GM18951 (cell line): ENCODE results near the gene CRBN.

Source experiments
- POLR2A ChIP-seq: IDR thresholded peaks from 4 replicates; pipeline ENCODE4 v1.6.1; 2011; ENCODE audit warnings: mild to moderate bottlenecking; ENCODE audit not compliant: insufficient read length, insufficient read depth; ENCODE audit errors: extremely low read depth
- in situ Hi-C: fragments of 300-500 bp; cut with MboI; formaldehyde crosslinking; loops from one replicate; pipeline ENCODE4 v1.12.0; 2022; ENCODE audit warnings: low sequenced_read_pairs, mixed read lengths, inconsistent platforms; ENCODE audit not compliant: unreplicated experiment

Gene CRBN

DNA sequence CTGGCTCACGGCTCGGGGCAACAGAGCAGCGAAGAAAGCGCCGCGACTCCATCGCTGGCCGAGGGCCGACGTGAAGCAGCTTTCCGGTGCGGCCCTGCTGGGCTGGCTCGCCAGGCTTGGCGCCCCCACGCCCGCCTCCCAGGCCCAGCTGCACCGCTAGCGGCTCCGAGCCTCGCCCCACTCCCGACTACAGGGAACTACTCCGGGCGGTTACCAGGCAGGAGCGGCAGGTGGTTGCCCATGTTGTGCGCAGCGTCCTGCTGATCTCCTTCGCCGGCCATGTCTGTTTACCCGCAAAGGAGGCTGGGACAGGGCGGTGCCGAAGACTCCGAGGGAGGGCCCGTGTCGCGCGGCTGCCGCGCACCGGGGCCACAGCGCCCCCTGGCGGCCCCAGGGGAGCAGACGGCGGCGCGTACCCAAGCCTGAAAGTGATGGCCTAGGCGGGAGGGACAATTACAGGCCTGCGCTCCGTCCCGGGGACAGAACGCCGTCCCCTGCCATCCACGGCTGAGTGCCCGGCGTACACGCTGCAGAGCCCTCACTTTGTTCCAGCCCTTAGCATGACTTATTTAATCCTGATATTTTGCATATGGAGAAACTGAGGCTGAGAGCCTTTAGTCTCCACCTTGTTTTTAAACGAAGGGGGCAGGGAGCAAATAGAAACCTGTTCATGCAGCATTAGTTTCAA is at the start of gene CRBN:
Gene CRBN (minus strand): TSS at position 285 of the 688 bp plus-strand sequence. CDS start 4 bp downstream, at position 281.
- TF ChIP-seq POLR2A: peak; percentile 76
- in situ Hi-C loops: no loop called here

GRCh38 chr3:3227640-3228039 is 48.1 kb upstream of the CRBN start:
- in situ Hi-C loops: no loop called here
- no peak for TF ChIP-seq POLR2A

GRCh38 chr3:3221528-3221927 is 42.0 kb upstream of the CRBN start:
- in situ Hi-C loops: loop anchor here (25.0 kb wide), 2 partner anchors 766 to 1066 kb away; no protein-coding TSS in a partner anchor
- no peak for TF ChIP-seq POLR2A

- TF ChIP-seq POLR2A: no peak
- in situ Hi-C loops: loop anchor here (25.0 kb wide), 2 partner anchors 771 to 1071 kb away; no protein-coding TSS in a partner anchor
Observed at GRCh38 chr3:3216401-3216800, 36.9 kb upstream of the CRBN start.

DNA sequence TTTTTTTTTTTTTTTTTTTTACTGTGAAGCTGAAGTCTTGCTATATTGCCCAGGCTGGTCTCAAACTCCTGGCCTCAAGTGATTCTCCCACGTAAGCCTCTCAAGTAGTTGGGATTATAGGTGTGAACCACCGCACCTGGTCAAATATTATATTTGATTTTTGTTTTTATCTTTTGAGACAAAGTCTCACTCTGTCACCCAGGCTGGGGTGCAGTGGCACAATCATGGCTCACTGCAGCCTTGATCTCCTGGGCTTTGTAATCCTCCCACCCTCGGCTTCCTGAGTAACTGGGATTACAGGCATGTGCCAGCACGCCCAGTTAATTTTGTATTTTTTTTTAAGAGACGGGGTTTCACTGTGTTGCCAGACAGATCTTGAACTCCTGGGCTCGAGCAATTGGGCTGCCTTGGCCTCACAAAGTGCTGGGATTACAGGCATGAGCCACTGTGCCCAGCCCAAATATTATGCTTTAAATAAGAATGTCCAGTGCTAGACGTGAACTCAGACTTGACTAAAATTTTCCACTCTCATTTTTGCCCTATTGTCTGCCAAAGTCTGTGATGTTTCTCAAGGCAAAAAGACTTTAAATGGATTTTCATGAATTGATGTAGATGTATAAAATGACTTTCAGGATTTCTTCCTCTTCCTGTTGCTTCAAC is 33.4 kb upstream of the CRBN start:
- in situ Hi-C loops: loop anchor here (25.0 kb wide), 2 partner anchors 774 to 1074 kb away; no protein-coding TSS in a partner anchor
- TF ChIP-seq POLR2A: no peak

DNA sequence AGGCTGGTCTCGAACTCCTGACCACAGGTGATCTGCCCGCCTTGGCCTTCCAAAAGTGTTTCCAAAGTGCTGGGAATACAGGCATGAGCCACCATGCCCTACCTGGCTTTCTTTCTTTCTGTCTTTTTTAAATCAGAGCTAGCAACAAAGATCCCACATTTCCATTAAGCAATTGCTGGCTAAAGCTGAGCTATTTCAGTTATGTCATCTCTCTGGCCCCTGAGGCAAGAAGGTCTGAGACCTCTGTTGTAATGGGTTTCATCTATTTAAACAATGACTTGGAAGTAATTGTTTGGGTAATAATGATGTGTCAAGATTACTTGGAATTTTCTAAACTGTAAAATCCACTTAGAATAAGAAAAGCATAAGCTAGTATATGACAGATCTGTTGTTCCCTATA is 30.2 kb upstream of the CRBN start:
- in situ Hi-C loops: loop anchor here (25.0 kb wide), 2 partner anchors 778 to 1078 kb away; no protein-coding TSS in a partner anchor
- TF ChIP-seq POLR2A: no peak

DNA sequence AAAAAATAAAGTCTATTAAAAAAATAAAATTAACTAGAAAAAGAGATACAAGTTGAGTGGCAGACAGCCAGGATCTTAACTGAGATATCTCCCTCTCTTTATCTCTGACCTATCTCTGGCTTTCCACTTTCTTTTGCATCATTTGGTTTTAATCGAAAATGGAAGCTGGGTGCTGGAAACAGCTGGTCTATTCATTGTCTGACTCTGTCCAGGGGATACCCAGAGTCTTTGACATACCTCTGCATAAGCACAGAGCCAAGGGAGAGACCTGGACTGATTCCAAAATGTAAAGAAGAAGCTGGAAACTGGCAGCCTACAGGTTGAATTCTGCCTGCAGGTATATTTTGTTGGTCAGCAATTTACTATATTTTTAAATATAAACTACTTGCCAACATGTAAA is 29.6 kb upstream of the CRBN start:
- in situ Hi-C loops: loop anchor here (25.0 kb wide), 2 partner anchors 778 to 1078 kb away; no protein-coding TSS in a partner anchor
- TF ChIP-seq POLR2A: no peak

- TF ChIP-seq POLR2A: no peak
- in situ Hi-C loops: loop anchor here (25.0 kb wide), 2 partner anchors 786 to 1086 kb away; no protein-coding TSS in a partner anchor
Observed at GRCh38 chr3:3201611-3202010, 22.1 kb upstream of the CRBN start.

- no peak for TF ChIP-seq POLR2A
- in situ Hi-C loops: loop anchor here (25.0 kb wide), 2 partner anchors 787 to 1087 kb away; no protein-coding TSS in a partner anchor
Observed at GRCh38 chr3:3200632-3201212, 21.2 kb upstream of the CRBN start.

DNA sequence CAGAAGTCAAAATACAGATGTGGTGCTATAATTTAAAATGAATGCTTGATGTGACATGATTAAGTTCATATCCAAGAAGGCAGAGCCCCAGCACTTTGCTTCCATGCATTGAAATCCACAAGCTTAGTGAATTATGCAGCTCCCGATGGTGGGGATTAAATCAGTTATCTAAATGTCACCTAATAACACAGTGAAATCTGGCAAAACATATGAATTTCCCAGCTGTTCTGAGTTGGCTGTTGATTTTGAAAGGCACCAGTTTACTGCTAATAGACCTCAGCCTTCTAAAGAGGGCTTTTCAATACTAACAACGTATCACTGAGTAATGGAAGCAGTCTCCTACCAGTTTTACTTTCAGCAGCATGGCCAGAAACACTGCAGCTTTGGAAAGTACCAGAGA is 19.8 kb upstream of the CRBN start:
- in situ Hi-C loops: no loop called here
- TF ChIP-seq POLR2A: no peak

GRCh38 chr3:3196148-3196861 is 16.8 kb upstream of the CRBN start:
- in situ Hi-C loops: no loop called here
- no peak for TF ChIP-seq POLR2A

DNA sequence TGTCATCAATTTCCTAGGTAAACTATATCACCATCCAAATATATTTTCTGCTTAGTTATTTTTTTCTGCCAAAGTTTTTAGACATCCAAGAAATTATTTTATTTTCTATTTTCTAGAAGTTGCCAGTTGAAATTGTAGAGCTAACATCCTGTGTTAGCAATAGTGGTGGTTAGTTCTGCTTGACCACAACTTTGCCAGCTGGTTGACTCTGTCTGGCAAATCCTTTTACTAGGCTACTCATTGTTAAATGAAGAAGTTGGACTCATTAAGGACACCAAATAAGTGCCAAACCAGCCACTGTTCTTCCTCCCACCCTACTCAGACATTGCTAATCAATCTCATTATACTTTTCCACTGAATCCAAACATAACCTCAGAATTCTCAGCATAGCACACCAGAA is 15.4 kb upstream of the CRBN start:
- in situ Hi-C loops: no loop called here
- no peak for TF ChIP-seq POLR2A

GRCh38 chr3:3192286-3192675 is 12.8 kb upstream of the CRBN start:
- TF ChIP-seq POLR2A: no peak
- in situ Hi-C loops: no loop called here
